GM19240 (cell line): ENCODE measurements around the gene RNF169.
"Not testable (repeated sequence)": the region's sequence is repeated elsewhere in the genome, so short reads cannot be mapped to it uniquely, and the experiment has no call there.

Experiments
- DNase-seq: peaks from one replicate; pipeline ENCODE4 v3.0.0; 2011; ENCODE audit warnings: low spot score; ENCODE audit not compliant: insufficient read length

The RNF169 gene

DNA sequence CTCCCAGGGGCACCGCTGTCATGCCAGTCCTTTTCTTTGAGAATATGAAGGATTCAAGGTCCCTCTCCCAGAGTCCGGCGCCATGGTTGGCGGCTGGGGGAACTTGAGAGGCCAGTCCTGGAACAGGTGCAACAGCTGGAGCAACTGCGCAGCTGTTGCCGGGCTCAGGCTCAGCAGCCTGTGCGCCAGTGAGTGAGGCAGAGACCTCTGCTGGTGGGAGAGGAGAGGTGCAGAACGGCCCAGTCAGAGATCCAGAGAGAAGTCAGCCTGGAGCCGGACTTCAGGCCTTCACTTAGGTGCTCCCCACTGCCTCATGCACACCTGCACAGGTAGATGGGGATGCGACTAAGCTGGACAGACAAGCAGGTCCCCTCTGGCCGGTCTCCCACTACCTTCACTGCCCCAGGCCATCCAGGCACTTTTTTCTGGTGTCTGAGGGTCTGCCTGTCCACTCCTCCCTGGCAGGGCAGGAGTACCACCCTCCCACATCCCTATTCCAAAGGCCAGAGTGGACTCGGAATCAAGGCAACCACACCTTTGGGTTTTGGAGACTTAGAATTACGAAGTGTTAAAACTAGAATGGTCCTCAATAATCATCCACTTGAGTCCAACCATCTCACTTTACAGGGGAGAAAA lies 22.0 kb upstream of the RNF169 start:
- peak; percentile 99 for DNase-seq

DNA sequence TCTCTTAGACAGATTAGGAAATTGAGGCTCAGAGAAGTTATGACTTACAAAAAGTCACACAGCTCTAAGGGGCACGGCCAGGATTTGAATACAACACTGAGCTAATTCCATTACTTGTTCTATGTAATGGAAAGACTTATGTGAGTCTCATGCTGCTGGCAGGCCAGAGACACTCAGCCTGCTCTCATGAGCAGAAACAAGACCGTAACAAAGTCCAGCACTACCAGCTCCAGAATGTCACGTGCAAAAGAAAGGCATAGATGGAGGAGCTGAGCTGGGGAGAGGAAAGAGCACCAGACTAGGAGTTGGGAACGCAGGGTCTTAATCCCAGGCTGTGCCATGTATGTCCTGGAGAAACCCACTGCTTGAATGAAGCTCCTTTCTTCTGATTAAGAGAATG lies 19.3 kb upstream of the RNF169 start:
- no peak for DNase-seq

DNA sequence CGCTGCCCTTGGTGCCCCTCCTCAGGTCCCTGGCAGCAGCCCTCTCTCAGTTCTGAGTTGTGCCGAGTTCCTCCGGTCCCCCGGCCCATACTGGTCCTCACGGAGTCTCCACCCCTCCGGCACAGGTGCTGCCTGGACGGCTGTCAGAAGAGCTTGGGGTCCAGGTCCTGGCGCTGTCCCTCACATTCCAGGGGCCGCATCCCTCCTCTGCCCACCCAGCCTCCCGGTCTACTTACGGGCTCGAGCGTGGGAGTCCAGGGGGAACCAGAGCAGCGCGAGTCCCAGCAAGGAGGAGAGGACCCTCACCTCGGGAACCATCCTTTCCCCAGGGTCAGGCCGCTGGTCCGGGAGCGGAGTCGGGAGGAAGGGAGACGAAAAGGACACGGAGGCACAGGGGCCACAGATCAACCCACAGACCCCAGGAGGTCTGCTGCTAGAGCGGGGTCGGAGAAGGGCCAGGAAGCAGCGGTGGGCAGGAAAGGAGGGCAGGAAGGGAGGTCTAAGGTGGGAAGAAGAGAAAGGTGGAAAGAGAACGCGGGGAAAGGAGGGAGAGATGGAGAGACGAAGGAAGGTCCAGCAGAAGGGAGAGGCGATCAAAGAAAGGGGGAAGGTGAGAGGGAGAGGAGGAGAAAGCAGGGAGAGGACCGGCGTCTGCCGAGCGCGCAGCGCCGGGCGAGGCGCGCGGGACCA lies 17.9 kb upstream of the RNF169 start:
- DNase-seq: no peak

DNA sequence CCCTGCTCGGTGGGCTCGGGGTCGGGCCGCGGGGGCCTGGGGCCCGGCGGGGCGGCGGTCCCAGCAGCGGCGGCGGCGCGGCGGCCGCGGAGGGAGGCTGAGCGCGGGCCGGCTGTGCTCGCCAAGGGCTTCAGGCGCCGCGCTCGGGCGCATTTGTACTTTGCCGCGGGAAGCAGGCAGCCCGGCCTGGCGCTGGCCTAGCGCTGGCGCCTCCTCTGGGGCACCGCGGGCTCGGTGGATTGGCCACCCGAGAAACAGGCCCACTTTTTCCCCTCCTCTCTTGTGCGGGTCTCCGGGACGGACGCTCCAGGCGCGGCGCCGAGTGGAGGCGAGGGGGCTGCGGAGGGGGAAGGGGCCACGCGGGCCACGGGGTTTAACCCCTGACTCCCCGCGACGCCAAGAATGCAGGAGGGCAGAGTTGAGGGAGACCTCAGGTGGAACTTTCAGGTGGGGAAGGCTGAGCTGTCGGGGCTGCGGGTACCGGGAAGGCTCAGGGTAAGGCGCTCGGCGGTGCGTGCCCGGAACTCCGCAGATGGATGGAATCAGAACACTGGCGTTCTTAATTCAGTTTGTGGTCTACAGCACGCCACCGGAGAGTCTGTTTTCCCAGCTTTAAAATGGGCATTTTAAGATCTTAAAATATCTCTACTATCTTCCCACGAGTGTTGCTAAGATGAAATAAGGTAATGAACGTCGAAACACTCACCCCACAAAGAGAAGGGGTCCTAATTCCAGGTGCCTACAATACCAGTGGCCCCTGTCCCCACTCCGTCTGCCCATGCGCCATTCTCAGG lies 17.2 kb upstream of the RNF169 start, which contains the start of gene CHRDL2:
CHRDL2 (minus strand) TSS at position 126 of the 794 bp plus-strand sequence. CDS start 538 bp downstream, outside the sequence.
- no peak for DNase-seq

DNA sequence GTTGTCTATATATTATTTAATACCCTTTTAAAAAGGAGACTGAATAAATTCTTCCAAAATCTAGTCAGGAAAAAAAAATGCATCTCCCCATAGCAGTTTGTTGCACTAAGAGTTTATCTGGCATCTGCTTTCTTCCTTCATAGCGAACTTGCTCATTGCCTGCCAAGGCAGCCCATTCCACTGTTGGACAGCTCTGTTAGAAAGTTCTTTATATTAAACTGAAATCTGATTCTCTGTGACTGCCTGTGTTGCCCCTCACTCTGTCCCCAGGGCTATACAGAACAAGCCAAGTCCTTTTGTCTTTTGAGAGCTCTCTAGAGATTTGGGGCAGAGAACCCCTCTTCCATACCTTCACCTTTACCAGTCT lies 14.1 kb upstream of the RNF169 start:
- DNase-seq: no peak

DNA sequence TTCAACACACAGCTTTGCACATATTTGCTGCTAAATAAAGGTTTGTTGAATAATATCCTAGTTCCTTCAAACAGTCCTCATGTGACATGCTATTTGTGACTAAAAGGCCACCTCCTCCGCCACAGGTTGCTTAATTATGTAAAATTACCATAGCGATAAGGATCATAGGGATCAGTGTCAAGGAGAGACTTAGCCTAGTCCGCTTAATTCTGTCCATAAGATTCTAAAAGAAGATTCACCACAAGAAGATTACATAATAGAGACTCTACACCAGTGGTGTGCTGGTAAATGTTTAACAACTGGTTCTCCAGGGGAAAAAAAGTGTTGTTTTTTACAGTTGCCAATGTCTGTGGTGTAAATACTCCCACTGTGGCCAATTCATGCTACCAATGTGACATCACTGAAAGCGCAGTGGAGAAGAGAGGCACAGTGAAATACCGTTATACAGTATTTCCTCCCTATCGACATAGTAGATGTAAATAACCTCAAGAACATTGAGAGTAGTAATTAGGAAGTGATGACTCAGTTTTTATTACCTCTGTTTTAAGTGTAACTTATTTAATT lies 13.2 kb upstream of the RNF169 start:
- DNase-seq: no peak

DNA sequence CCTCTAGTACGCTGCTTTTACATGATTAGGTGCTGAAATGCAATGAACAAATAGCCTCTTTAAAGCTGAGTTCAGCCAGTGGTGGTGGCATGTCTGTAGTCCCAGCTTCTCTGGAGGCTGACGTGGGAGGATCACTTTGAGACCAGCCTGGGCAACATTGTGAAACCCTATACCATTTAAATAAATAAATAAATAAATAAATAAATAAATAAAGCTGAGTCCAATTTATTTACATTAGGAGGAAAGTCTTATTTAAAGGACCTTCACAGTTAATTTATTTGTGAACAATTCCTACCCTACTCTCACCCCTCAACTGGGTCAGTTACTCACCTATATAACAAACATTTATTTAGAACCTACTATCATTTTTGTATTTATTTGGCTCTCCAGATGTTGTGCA lies 12.6 kb upstream of the RNF169 start:
- DNase-seq: no peak

DNA sequence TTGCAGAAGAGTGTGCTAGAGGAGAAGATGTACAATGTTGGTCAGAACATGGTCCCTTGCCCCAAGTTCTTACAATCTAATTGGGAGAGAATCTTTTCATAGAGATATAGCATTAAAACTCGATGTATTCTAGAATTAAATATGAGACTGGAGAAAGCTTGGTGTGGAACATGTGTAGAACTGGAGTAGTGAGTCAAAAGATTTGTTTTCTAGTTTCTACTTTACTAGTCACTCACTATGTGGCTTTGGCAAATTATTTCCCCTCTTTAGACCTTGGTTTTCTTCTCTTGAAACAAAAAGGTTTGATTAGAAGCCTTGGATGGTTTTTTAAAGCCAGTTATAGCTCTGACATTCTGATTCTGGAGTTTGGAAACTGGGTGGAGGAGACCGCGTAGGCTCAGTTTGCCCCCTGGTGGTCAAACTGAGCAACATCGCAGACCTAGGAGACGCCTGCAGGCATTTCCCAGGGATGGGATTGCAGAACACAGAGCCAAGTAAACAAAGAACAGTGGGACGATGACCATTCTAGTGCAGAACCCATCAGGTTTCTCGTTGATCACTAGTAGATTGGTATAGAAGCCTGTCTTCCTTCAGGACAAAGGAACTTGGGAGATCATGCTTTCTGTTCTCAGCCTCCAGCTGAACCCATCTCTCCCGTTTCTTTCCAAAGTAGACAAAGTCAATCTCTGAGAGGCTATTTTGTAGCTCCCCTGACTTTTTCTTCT lies 8.9 kb upstream of the RNF169 start:
- DNase-seq: peak; percentile 56

DNA sequence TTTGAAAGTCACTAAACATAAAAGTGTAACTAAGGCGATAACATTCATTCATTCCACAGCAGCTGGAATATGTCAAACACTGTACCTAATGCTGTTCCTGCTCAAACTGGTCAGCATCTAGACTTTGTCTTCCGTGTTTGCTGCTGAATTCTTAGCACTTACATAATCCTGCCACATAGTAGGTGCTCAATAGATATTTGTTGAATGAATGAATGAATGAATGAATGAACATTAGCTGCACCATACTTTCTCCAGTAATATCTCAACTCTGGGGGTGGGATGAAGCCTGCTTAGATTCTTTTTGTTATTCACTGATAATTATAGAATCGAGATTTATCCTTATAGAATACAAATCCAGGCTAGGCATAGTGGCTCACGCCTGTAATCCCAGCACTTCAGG lies 6.6 kb upstream of the RNF169 start:
- DNase-seq: no peak

DNA sequence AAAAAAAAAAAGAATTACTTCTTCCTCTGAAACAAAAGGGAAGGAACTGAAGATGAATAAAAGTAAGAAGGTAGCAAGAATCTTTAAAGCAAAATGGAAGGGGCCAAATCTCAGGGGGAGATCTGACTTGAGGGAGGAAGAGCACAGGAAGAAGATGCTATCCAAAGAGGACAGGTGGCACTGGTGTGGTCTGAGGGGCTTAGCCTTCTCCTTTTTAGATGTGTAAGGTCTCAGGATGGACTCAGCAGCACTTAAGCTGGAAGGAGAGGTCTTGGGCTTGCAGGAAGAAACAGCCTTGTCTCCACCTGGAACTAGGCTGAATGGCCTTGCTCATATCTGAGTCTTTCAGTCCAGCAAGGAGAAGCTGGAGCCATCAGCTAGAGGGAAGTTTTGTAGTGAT lies 5.0 kb upstream of the RNF169 start:
- no peak for DNase-seq

DNA sequence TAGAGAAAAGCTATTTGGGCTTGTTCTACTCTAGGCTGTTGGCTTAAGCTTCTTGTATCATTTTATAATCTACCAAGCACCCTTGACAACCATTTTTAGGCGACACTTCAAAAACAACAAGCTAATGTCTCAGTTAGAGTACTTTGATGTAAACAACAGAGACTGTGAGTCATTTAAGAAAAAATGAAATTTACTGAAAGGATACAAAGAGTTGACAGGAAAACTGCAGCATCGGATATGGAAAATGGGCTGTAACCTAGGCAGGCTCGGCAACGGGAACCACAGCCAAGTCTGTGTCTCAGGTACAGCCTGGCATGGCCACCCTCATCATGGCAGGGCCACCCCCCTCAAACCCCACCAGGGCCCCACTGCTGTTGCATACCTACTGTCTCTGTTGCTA lies 4.4 kb upstream of the RNF169 start:
- DNase-seq: no peak

DNA sequence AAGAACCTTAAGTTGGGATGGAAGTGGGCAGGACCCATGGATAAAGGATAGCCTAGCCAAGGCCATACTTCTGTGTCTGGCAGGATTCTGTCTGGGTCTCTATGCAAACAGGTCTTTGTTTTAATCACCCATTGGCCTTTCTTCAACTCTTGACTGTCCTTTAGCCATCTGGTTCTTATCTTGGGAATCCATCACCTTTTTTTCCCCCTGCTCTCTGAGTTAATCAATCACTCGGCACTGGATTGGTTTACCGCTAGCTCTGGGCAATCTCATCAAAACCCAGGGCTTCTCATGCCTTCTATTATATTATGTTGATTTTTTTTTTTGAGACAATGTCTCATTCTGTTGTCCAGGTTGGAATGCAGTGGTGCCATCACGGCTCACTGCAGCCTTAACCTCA lies 1.8 kb upstream of the RNF169 start:
- DNase-seq: no peak

DNA sequence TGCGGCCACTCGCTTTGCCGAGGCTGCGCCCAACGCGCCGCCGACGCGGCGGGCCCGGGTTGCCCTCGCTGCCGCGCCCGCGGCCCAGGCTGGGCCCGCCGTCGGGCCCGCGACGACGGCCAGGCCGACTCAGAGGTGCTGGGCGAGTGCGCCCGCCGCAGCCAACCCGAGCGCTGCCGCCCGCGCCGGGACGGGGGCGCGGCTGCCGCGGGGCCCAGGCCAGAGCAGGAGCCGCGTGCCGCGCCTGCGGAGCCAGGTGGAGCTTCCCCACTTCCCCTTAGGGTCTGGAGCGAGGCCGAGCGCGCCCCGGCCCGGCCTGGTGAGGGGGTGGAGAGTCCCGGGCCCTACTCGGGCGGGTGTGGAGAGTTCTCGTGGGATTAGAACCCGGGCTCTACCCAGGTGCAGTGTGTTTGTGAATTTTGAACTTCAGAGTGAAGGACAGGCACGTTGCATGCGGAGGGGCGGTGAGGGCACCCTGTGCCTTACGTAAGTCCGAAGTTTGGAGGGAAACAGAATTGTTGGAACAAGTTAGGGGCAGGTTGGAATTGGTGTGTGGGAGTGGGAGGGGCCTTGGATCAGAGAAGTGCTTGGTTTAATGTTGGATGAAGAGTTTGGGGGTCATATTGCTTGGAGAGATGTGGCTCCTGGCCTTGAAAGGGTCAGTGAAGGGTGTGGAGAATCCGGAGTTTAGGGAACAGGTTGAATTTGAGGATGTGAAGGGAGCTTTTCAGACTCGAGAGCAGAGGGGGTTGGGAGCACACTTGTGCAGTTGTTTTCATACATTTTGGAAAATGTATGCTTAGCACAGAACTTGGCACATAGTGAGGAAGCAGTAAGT lies 697 bp downstream of the RNF169 start:
- DNase-seq: peak; percentile 33

DNA sequence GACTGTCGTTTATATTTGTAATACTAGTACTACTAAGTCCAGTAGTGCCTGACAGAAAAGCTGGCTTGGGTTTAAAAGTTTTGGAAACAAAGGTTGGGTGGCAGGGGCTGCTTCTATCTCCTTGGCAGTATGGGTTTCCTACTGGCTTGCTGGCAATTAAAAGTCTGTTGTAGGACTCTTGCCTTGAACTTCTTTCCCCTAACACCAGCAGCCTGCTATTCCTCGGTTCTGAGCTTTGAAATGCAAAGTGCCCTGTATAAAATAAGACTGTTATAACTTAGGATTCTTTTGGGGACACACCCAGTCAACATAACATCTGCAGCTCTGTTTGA lies 1.3 kb downstream of the RNF169 start:
- no peak for DNase-seq

DNA sequence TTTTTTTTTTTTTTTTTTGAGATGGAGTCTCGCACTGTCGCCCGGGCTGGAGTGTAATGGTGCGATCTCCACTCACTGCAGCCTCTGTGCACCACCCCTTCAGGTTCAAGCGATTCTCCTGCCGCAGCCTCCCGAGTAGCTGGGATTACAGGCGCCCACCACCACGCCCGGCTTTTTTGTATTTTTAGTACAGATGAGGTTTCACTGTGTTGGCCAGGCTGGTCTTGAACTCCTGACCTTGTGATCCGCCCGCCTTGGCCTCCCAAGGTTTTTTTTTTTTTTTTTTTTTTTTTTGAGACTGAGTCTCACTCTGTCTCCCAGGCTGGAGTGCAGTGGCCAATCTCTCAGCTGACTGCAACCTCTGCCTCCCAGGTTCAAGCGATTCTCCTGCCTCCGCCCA lies 1.9 kb downstream of the RNF169 start:
- not testable (repeated sequence) for DNase-seq

DNA sequence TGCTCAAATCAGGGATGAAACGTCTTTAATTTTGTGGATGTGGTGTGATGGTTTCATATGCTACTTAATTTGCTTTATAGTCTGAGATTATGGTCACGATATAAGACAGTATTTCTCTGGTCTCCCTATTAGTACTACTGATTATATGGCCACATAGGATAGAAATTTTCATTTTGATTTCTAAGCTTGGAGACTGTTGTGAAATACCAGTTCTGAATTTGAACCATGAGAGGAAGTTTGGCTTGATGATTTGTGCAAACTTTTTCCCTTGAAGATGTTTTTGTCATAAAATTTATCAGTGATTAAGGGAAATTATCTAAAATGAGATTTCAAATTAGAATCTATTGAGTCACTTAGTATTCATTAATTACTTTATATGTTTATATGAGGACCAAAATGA lies 2.7 kb downstream of the RNF169 start:
- DNase-seq: no peak

DNA sequence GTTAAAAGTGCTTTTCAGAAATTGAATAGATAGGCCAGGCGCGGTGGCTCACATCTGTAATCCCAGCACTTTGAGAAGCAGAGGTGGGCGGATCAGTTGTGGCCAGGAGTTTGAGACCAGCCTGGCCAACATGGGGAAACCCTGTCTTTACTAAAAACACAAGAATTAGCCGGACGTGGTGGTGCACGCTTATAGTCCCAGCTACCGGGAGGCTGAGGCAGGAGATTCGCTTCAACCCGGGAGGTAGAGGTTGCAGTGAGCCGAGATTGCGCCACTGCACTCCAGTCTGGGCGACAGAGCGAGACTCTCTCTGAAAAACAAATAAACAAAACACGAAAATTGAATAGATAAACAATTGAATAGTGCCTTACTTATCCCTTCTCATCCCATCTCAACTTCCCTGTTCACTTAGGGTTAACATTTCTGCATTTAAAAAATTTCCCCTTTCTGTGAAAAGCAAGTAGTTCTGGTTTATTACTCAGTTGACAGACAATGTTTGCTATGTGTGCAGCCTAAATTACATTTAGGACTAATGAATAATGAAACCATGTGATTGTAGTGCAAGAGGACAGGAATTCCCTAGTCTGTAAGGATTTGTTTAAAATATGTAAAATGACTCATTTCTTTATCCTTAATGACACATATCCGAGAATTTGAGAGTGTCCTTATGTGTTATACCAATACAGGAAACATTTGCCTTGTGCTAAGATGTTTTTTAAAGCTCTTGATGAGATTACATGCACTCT lies 6.0 kb downstream of the RNF169 start:
- DNase-seq: no peak

DNA sequence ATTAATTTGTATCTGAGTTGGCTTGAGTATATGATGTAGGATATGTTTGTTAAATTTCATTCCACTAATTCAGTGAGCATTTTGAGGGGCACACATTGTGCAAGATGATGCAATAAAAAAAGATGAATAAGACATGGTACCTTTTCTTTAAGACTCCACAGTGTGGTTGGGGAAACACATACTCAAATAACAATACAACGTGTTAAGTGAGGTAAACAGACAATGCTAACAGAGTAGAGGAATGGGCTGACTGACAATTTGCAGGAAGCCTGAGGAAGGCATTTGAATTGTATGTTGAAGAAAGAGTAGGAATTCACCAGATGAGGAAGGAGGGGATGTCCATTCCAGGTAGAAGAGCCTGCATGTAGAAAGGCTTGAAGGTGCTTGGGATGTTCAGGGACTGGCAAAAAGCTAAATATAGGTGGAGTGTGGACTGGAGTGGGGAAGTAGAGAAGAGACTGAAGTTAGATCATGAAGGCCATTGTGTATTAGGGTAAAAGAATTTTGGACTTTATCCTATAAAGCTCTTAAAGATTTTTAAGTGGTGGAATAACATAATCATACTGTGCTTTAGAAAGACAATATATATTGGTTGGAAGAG lies 6.8 kb downstream of the RNF169 start:
- no peak for DNase-seq

DNA sequence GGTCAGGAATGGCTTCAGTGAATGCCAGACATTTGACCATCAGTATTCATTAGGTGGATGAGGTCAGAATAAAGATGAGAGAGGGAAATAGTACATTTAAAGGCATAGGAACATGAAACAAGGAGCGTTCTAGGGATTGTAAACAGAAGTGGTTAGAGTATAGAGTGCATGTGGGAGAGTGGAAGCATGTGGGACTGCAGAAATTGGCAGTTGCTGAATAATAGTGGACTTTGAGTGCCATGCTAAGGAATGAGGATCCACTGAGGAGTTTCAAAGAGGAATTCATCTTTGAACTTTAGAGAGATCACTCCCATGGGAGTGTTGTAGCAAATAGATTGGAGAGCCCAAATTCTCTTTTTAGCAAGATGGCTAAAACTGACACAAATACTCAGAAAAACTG lies 7.9 kb downstream of the RNF169 start:
- no peak for DNase-seq

DNA sequence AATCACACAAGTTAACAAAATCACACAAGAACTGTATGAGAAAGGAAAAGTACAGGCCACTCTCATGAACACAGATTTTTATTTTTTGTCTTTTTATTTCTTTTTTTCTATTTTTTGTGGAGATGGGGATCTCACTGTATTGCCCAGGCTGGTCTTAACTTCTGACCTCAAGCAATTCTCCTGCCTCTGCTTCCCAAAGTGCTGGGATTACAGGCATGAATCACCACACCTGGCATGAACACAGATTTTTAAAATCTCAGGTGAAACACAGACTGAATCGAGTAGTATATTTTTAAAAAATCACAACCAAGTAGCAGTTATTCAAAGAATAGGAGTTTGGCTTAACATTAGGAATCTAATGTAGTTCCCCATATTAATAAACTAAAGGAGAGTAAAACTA lies 18.3 kb downstream of the RNF169 start:
- no peak for DNase-seq
